ENCODE data around the gene EPHA10.

EPHA10 gene

DNA sequence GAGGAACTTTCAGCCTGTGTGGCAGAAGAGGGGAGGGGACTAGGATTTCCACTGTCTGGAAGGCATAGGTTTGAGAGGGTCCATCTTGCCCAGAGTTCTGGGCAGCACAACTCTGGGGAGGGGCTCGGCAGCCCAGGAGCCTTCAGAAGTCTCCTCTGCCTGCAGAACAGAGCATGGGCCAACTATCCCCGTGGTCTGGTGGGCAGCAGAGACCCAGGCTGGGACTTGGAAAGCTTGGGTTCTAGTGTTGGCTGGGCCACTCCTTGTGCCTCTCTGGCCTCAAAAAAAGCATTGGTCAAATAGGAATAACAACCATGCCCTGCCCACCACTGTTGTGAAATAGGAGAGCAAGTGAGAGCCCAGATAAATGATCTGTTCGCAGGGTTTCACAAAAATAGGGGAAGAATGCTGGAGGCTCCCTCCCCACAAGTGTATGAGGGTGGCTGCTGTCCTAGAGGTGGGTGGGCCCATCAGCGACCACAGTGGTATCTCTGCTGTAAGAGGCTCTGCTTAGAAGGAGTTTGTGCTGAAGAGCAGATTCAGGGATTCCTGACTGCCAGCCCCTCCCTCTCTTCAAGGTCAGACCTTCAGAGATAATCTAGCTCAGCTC lies 8.9 kb downstream of the EPHA10 start:
- TF ChIP-seq CTCF (IDR thresholded peaks at IDR 0.05; ENCODE audit: insufficient read depth, low read length) (no peak), SPI1 (IDR thresholded peaks at IDR 0.05; ENCODE audit: borderline replicate concordance, low read depth) (no peak), POLR2AphosphoS5 (IDR thresholded peaks at IDR 0.05; ENCODE audit: low read depth) (no peak), GABPA (IDR thresholded peaks at IDR 0.05; ENCODE audit: low read depth) (no peak)
- TF ChIP-seq, protein P1, sequence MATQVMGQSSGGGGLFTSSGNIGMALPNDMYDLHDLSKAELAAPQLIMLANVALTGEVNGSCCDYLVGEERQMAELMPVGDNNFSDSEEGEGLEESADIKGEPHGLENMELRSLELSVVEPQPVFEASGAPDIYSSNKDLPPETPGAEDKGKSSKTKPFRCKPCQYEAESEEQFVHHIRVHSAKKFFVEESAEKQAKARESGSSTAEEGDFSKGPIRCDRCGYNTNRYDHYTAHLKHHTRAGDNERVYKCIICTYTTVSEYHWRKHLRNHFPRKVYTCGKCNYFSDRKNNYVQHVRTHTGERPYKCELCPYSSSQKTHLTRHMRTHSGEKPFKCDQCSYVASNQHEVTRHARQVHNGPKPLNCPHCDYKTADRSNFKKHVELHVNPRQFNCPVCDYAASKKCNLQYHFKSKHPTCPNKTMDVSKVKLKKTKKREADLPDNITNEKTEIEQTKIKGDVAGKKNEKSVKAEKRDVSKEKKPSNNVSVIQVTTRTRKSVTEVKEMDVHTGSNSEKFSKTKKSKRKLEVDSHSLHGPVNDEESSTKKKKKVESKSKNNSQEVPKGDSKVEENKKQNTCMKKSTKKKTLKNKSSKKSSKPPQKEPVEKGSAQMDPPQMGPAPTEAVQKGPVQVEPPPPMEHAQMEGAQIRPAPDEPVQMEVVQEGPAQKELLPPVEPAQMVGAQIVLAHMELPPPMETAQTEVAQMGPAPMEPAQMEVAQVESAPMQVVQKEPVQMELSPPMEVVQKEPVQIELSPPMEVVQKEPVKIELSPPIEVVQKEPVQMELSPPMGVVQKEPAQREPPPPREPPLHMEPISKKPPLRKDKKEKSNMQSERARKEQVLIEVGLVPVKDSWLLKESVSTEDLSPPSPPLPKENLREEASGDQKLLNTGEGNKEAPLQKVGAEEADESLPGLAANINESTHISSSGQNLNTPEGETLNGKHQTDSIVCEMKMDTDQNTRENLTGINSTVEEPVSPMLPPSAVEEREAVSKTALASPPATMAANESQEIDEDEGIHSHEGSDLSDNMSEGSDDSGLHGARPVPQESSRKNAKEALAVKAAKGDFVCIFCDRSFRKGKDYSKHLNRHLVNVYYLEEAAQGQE (IDR thresholded peaks at IDR 0.05; ENCODE audit: insufficient replicate concordance, low read depth): no peak
- Histone ChIP-seq H3K4me3 (replicated peaks; ENCODE audit: insufficient read depth, low read length) (no peak overlapping the region), H3K27ac (replicated peaks) (no peak overlapping the region), H3K27me3 (ENCODE audit: insufficient read depth, poor library complexity, severe bottlenecking) (peaks cover 34% of the 10 kb centered on the region)
- DNase-seq (ENCODE audit: low read depth in 1 of 2, low spot score in 1 of 2): no peak

DNA sequence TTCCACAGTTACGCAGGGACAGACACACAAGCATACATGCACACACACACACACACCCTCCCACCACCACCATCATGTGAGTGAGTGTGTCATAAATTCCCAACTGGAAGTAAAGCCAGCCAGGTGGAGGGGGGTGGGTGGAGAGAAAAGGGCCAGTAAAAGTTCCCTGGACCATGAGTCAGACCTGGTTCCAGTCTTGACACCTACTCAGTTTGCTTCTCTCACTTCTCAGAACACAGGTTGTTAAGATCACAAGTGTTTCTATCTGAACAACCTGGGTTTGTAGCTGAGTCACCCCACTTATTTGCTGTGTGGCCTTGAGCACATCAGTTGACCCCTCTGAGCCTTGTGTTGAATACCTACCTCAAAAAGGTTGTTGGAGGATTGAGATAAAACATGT lies 9.6 kb downstream of the EPHA10 start:
- Histone ChIP-seq H3K27me3 (ENCODE audit: insufficient read depth, poor library complexity, severe bottlenecking) (peaks cover 37% of the 10 kb centered on the region), H3K4me3 (replicated peaks; ENCODE audit: insufficient read depth, low read length) (no peak overlapping the region), H3K27ac (replicated peaks) (no peak overlapping the region)
- DNase-seq (ENCODE audit: low read depth in 1 of 2, low spot score in 1 of 2): no peak
- TF ChIP-seq GABPA (IDR thresholded peaks at IDR 0.05; ENCODE audit: low read depth) (no peak), POLR2AphosphoS5 (IDR thresholded peaks at IDR 0.05; ENCODE audit: low read depth) (no peak), SPI1 (IDR thresholded peaks at IDR 0.05; ENCODE audit: borderline replicate concordance, low read depth) (no peak), CTCF (IDR thresholded peaks at IDR 0.05; ENCODE audit: insufficient read depth, low read length) (no peak)
- TF ChIP-seq, protein P1 (IDR thresholded peaks at IDR 0.05; ENCODE audit: insufficient replicate concordance, low read depth): no peak

DNA sequence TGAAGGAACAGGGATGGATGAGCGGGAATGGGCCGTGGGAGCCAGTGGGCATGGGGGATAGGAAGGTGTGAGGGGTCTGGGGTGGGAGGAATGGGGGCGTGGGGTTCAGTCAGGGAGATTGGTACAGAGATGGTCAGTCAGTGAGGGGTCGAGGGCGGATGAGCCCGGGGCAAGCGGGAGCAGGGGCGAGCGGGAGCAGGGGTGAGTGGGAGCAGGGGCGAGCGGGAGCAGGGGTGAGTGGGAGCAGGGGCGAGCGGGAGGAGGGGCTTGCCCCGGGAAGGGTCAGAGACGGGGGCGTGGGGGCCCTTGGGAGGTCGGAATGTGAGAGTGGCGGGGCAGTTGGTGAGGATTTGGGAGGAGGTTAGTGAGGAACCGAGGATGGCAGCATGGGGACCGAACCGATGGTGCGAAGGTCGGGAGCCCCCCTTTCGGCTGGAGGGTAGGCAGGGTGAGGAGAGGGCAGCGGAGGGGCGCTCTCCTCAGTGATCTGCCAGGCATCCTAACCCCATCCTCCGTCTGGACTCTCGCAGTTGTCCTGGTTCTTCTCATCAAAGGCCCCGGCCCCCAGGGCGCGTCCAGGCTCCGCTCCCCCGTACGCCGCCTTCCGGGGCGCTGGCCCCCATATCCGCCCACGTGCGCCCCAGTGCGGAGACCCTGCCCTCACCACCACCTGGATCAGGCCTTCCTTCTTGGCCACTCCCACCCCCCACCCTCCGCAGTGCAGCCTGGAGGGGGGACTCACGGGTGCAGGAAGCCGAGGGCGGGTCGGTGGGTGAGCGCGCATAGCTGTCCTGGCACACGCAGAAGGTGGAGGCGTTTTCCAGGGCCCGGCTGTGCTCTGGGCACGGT lies 11.2 kb downstream of the EPHA10 start:
- peaks cover 39% of the 10 kb centered on the region for H3K27me3 ChIP-seq (ENCODE audit: insufficient read depth, poor library complexity, severe bottlenecking)

More for the DNA sequence above, 11.2 kb downstream of the EPHA10 start:
- TF ChIP-seq, protein P1 (IDR thresholded peaks at IDR 0.05; ENCODE audit: insufficient replicate concordance, low read depth): no peak
- TF ChIP-seq GABPA (IDR thresholded peaks at IDR 0.05; ENCODE audit: low read depth): no peak
- TF ChIP-seq POLR2AphosphoS5 (IDR thresholded peaks at IDR 0.05; ENCODE audit: low read depth): no peak
- no peak for TF ChIP-seq CTCF (IDR thresholded peaks at IDR 0.05; ENCODE audit: insufficient read depth, low read length)
- TF ChIP-seq SPI1 (IDR thresholded peaks at IDR 0.05; ENCODE audit: borderline replicate concordance, low read depth): no peak
- no peak overlapping the region for H3K4me3 ChIP-seq (replicated peaks; ENCODE audit: insufficient read depth, low read length)
- no peak for DNase-seq (ENCODE audit: low read depth in 1 of 2, low spot score in 1 of 2)
- H3K27ac ChIP-seq (replicated peaks): no peak overlapping the region
